RPMI8226 (cell line): Measurements from ENCODE around the gene CLCC1.
A peak's percentile ranks its signal among the peaks of the same experiment; 100 is the strongest.
"Not testable (repeated sequence)": the region's sequence is repeated elsewhere in the genome, so short reads cannot be mapped to it uniquely, and the experiment has no call there.

Experiments
- DNase-seq: peaks from one replicate; pipeline ENCODE4 v3.0.0-alpha.2; 2015

Gene CLCC1, protein sequence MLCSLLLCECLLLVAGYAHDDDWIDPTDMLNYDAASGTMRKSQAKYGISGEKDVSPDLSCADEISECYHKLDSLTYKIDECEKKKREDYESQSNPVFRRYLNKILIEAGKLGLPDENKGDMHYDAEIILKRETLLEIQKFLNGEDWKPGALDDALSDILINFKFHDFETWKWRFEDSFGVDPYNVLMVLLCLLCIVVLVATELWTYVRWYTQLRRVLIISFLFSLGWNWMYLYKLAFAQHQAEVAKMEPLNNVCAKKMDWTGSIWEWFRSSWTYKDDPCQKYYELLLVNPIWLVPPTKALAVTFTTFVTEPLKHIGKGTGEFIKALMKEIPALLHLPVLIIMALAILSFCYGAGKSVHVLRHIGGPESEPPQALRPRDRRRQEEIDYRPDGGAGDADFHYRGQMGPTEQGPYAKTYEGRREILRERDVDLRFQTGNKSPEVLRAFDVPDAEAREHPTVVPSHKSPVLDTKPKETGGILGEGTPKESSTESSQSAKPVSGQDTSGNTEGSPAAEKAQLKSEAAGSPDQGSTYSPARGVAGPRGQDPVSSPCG

DNA sequence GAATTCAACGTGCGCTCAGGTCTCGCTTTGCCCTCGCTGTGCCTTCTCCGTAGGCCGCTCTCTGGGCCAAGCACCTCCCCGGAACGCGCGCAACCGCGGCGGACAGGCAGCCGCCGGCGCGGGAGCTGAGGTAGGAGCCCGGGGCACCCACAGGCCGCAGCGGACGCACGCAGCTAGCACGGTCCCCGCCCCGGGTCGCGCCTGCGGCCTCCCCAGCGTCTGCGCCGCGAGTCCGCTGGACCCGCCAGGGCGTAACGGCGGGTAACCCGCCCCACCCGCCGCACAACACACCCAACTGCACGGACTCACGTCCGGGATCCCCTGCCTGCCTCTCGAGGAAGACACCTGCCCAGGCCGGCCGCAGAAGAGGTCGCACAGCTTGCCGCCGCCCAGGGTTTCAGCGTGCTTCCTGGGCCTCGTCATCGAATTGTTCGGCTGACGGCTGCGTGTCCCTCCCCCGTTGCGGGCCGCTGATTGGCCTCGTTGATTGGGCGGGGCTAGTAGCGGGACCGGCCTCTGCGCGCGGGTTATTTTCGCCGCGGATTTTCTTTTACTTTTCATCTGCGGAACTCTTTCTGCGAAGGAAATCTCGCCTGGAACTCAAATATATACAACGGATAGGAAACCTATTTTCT, at the start of gene CLCC1:
Gene CLCC1, minus strand, starts transcription at position 433 of the 635 bp plus-strand sequence. CDS start 13,047 bp downstream, outside the sequence.
- peak; percentile 92 for DNase-seq

DNA sequence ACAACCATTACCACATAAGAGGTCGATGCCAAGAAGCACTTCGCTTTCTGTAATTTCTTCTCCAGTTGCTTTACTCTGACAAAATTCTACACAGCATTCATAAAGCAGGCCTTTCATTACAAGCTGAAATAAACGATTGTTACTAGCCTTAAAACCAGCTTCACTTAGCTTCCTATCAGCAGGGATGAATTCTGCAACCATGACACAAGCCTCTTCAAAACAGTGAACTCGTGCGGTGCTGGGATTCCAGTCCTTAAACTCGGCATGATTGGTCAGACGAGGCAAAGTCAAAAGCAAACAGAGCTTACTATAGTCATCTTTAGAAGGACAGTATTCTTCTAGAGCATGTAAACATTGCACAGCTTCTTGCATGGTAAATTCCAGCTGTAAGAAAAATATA, 48.1 kb upstream of the CLCC1 start:
- DNase-seq, result no peak

DNA sequence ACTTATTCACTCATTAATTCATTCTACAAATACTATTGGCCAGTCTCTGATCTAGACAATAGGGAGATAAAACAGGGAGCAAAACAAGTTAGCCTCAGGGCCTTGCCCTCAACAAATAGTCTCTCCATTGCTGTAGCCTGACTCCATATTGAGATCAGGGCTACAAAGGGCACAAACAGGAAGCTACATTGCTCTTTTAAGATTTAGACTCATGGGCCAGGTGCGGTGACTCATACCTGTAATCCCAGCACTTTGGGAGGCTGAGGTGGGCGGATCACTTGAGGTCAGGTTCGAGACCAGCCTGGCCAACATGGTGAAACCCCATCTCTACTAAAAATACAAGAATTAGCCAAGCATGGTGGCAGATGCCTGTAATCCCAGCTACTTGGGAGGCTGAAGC, 33.3 kb upstream of the CLCC1 start:
- DNase-seq, result not testable (repeated sequence)

- DNase-seq, result no peak
Measured at GRCh38 chr1:108983114-108983513, 19.8 kb upstream of the CLCC1 start.

DNA sequence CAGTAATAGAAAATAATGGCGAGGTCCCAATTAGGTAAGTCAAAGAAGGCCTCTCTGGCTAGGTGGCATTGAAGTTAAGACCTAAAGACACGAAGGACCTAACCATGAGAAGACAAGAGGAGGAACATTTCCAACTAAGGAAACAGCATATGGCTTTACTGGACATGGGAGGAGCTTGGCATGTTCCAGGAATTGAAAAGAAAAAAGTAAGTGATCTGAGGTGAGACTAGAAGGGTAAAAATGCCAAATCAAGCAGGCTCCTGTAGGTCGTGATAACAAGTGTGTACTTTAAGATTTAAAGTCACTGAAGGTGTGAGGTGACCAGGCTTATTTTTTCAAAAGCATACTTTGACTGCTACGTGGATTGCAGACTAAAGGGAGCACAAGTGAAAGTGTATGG, 13.4 kb upstream of the CLCC1 start:
- DNase-seq, result no peak

DNA sequence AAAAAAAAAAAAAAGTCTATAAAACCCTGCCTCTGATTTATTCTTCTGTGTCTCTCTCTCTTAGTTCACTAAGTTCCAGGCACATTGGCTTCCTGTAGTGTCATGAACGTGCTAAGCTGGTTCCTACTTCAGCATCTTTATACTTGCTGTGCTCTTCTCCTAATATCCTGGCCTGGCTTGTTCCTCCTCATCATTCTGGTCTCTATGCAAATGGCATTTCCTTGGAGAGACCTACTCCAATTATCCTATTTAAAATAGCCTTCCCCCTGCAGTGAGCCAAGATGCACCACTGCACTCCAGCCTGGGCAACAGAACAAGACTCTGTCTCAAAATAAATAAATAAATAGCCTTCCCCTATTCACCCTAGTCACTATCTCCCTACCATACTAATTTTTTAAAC, 9.7 kb upstream of the CLCC1 start:
- DNase-seq, result no peak

GRCh38 chr1:108969346-108969745, 6.1 kb upstream of the CLCC1 start:
- DNase-seq, result no peak

DNA sequence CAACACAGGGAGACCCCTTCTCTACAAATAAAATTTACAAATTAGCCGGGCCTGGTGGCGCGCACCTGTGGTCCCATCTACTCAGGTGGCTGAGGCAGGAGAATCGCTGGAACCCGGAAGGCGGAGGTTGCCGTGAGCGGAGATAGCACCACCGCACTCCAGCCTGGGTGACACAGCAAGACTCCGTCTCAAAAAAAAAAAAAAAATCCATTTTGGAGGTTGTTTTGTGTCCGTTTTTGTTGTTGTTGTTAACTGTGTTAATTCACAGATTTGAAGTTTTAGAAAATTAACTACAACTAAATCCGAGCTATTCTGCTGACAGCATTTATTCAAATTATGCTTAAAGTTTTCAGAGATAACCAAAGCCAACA, 618 bp downstream of the CLCC1 start:
- DNase-seq, result peak; percentile 49

GRCh38 chr1:108961752-108962486, 1.4 kb downstream of the CLCC1 start:
- peak; percentile 9 for DNase-seq

- DNase-seq, result no peak
Measured at GRCh38 chr1:108961198-108961597, 2.1 kb downstream of the CLCC1 start.

GRCh38 chr1:108960719-108961118, 2.6 kb downstream of the CLCC1 start:
- DNase-seq, result no peak

GRCh38 chr1:108957888-108958287, 5.4 kb downstream of the CLCC1 start:
- no peak for DNase-seq

- DNase-seq, result no peak
Measured at GRCh38 chr1:108955881-108956280, 7.4 kb downstream of the CLCC1 start.

- DNase-seq, result no peak
Measured at GRCh38 chr1:108955111-108955510, 8.2 kb downstream of the CLCC1 start.

DNA sequence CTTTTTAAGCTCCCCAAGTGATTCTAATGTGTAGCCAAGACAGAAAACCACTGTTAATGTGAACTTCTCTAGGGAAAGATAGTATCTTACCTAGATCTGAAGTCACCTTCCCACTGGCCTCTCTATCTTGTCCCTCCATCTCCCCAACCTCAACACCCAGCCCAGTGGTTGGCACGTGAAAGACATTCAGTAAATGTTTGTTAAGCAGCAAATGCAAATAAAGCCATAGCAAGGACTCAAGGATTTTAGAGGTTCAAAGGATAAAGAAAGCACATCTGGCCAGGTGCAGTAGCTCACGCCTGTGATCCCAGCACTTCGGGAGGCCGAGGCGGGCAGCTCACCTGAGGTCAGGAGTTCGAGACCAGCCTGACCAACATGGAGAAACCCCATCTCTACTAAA, 9.8 kb downstream of the CLCC1 start:
- no peak for DNase-seq

DNA sequence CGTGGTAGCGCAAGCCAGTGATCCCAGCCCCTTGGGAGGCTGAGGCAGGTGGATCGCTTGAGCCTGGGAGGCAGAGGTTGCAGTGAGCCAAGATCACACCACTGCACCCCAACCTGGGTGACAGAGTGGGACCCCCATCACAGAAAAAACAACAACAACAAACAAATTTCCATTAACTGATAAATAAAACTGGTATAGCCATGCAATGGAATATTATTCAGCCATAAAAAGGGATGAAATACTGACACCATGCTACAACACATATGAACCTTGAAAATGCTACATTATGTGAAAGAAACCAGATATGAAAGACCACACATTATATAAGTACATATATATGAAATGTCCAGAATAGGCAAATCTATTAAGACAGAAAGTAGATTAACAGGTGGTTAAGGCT, 12.0 kb downstream of the CLCC1 start:
- DNase-seq, result no peak

- no peak for DNase-seq
Measured at GRCh38 chr1:108949044-108949443, 14.2 kb downstream of the CLCC1 start.

GRCh38 chr1:108947871-108948525, 15.3 kb downstream of the CLCC1 start:
- DNase-seq, result no peak

- DNase-seq, result no peak
Measured at GRCh38 chr1:108936170-108936569, 27.1 kb downstream of the CLCC1 start.

- no peak for DNase-seq
Measured at GRCh38 chr1:108933944-108934343, 29.3 kb downstream of the CLCC1 start.

GRCh38 chr1:108927565-108927964, 35.7 kb downstream of the CLCC1 start:
- DNase-seq, result not testable (repeated sequence)

DNA sequence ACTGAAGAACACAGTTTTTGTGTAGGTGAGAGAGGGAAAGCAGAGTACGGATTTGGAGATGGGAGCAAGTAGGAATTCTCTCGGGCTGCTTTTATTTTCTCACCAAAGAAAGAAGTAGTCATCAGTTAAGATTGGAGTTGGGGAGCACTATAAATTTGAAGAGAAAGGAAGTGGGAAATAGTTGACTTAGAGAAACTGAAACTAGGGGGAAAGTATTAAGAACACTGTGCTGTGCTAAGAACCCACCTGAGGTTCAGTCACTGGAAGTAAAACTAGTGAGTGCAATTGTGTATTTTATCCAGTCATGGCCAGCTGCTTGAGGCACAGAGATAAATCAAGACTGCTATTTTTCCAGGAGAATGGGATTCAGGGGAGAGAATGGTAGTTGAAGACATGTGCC, 37.4 kb downstream of the CLCC1 start:
- DNase-seq, result no peak

DNA sequence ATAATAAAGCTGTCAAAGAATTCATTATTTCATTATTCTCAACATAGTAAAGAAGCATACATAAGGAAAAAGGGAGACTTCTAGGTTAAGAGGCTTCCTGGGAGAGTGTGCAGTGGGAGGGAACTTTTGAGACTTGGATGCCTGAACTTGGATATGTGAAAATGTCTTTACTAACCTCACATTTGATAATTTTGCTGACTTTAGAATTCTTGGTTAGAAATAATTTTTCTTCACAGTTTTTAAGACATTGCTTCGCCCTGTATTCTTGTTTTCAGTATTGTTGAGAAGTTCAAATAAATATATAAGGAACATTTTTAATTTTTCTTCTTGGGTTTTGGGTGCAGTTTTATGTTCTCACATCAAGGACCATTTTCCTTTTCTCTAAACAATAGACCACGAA, 46.5 kb downstream of the CLCC1 start:
- no peak for DNase-seq
